DLD1 (cell line): ENCODE measurements around the gene BCKDK.

Experiments
- in situ Hi-C: cut with HindIII; loops from 2 replicates; pipeline ENCODE4 v1.10.0; 2017; ENCODE audit warnings: low sequenced_read_pairs

The BCKDK gene

DNA sequence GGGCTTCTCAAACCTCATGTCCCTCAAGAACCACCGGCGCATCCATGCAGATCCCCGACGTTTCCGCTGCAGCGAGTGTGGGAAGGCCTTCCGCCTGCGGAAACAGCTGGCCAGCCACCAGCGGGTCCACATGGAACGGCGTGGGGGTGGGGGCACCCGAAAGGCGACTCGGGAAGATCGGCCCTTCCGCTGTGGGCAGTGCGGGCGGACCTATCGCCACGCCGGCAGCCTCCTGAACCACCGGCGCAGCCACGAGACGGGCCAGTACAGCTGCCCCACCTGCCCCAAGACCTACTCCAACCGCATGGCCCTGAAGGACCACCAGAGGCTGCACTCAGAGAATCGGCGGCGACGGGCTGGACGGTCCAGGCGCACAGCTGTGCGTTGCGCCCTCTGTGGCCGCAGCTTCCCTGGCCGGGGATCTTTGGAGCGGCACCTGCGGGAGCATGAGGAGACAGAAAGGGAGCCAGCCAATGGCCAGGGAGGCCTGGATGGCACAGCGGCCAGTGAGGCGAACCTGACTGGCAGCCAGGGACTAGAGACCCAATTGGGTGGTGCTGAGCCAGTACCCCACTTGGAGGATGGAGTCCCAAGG, 28.1 kb upstream of the BCKDK start:
- in situ Hi-C loops: no loop called here

DNA sequence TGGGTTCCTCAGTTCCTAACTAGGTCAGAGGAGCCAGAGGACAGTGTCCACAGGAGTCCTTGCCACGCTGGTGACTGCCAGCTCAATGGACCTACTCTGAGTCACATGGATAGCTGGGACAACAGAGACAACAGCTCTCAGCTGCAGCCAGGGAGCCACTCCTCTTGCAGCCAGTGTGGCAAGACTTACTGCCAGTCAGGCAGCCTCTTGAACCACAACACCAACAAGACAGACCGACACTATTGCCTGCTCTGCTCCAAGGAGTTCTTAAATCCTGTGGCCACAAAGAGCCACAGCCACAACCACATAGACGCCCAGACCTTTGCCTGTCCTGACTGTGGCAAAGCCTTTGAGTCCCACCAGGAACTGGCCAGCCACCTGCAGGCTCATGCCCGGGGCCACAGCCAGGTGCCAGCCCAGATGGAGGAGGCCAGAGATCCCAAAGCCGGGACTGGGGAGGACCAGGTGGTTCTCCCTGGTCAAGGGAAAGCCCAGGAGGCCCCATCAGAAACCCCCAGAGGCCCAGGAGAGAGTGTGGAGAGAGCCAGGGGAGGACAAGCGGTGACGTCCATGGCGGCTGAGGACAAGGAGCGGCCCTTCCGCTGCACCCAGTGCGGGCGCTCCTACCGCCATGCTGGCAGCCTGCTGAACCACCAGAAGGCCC, 27.3 kb upstream of the BCKDK start:
- in situ Hi-C loops: no loop called here

DNA sequence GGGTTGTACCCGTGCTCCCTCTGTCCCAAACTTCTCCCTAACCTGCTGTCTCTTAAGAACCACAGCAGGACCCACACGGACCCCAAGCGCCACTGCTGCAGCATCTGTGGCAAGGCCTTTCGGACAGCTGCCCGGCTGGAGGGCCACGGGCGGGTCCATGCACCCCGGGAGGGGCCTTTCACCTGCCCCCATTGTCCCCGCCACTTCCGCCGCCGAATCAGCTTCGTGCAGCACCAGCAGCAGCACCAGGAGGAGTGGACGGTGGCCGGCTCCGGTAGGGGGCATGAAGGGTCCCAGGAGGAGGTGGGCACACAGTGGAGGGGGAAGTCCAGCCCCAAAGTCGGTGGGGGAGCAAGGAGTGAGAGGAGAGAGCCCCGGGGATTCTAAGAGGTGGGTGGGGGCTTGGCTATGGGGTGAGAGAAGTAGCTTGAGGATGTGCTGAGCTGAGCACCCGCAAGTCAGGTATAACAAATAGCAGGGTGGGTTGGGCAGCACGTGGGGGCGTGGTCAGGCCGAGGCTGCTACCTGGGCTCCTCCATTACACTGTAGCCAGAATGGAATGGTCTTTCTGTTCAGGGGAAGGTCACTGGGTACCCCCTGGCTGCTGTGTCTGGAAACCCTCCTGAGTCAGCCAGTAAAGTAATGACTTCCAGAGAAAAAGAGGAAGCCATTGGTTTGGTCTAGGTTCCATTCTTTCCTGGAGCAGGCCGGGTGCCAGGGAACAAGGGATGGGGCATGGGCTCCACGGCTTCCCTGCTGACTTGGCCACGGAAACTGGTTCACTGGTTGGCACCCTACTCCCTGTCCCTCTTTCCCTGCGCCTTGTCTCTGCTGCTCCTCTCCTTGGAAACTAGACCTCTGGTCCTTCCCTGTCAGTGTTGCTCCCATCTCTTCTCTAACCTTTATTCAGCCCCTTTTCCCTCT, 26.5 kb upstream of the BCKDK start:
- in situ Hi-C loops: no loop called here

DNA sequence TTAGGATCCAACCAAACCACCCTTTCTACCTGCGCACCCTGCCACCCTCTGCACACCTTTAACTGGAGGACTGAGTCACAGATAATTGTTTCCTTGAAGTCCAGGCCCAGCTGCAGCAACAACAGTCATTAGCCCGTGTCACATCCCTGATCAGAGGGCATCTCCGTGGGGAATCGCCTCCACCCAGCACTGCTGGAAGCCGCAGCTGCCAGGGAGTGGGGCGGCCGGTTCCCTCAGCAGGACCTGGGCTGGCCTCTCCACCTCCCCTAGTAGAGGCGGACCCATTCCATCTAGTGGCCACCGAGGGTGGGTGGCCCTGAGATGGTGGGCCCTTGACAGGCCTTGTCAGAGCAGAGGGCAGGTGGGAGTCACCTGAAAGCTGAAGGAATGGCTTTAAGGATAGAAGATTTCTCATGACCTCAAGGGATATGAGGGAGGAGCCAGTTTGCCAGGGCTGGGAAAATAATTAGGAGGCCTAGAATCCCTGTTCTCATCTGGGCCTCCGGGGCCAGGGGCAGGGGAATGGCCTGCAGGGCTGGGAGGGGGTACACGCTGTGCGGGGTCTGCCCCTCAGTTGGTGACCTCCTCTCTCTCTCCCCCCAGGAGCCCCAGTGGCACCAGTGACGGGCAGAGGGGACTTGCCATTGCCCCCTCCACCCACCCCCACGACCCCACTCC, 25.7 kb upstream of the BCKDK start:
- in situ Hi-C loops: no loop called here

DNA sequence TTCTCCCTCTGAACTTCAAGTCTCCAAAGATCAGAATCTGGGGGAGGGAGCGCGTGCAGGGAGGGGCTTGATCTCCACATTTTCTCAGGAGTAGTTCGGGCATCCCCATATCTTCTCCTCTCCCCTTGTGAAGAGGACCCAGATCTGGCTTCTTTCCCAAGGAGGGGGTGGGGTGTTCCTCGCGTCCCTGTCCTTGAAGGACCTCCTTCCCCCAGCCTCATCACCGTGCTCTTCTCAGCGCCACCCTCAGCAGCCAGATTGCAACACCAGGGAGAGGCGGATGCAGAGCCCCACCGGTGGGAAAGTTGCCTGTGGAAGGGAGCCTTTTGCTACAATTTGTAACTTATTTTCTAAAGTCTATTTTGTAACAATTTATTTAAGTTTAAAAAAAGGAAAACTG, 25.1 kb upstream of the BCKDK start:
- in situ Hi-C loops: no loop called here

DNA sequence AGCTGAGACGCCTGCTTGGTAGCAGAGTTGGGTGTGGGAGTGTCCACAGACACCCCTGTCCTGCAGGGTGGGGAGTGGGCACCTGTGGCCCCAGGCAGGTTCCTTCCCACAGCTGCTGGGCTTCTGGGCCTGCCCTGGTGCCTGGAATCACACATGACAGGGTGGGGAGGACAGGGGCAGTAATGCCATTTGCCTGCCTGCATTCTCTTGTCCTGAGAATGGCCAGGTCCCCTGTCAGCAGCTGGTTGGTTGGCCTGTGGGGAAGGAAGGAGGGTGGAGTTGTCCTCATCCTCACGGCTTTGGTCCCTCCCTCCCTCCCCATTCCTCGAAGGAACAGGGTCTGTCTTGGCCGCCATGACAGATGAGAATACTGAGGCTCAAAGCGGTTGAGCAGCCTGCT, 24.6 kb upstream of the BCKDK start:
- in situ Hi-C loops: no loop called here

DNA sequence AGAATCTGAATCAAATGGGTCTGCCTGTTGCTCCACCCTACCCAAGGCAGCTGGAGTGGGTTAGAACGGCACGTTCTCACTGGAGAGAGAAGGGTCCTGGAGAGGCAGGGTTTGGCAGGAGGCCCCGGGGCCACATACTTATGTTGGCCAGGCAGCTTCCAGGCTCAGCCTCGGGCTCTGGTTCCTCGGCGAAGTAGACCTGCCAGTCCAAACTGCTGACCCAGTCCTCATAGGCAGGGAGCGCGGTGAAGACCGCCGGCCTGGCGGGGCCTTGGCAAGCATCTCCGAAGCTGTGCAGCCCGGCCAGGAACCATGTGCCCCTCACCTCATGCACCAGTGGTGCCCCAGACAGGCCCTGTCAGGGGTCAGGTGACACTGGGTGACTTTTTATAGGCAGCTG, 24.2 kb upstream of the BCKDK start:
- in situ Hi-C loops: no loop called here

DNA sequence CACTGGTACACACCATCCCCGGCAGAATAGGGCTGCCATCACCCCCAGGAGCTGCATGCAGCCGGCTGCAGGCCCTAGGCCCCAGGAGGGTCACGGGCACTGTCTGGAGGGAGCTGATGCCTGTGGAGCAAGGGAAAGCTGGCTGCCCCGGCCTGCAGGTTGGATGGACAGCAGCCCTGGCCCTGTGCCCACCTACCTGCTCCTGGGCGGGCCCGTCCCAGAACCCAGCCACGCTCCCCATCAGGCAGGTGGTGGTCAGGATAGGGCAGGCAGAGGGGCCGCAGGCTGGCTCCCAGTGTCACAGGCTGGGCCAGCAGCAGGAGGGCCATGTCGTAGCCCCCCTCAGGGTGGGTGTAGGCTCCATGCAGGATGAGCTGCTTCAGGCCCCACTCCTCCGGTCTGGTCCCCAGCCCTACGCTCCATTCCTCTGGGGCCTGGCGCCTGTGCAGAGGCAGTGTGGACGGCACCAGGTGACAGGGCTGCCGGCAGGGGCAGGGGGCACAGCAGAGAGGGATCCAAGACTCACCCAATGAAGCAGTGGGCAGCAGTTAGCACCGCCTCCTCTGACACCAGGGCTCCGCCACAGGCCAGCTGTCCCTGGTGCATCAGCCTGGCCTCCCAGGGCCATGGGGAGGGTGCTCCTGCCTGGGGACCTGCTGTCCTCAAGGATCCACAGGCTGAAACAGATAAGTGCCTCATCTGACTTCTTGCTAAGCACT, 23.4 kb upstream of the BCKDK start:
- in situ Hi-C loops: no loop called here

DNA sequence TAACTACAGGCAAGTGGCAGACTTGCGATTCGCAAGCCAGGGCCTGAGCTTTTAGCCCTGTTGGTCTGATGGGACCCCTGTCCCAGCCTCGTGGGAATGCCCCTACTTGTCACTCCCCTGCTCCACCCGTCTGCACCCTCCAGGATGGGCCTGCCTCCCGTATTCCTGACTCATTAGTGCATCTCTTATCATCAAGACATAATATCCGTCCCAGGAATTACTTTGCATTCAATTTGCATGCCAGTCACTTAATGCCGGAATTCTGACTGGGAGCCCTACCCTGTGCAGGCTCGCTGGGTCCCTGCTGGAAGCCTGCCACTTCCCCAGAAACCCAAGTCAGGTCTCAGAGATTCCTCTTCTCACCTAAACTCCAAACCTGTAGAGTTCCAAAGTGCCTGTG, 22.8 kb upstream of the BCKDK start:
- in situ Hi-C loops: no loop called here

DNA sequence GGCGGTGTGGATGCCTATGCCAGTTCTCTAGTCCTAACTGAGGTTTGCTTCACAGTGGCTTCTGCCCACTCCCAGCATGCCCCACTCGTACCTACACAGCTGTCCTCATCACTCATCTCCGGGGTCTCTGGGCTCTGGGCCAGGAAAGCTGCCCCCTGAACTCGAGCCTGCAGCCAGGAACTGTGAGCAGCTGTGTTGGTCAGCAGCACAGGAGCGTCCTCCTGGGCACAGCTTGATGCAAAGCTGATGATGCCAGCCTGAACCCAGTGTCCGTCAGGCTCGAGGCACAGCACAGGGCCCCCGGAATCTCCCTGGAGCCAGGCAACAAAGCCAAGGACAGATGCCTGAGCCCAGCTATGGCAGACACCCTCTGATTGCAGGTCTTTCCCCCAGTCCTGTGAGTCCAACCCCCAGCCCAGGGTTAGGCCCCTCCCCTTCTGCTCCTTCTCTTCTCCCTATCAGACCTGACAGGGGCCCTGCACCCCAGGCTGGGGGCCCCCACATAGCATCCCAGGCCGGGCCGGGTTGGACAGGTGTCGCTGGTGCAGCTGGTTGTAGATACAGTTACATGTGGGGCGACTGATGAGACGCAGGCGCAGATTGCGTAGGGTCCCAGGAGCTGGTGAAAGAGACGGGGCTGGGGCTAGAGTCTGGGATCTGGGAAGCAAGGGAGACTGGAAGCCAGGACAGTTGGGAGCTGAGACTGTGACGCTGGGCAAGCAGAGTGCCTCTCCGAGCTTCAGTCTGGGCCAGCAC, 22.1 kb upstream of the BCKDK start:
- in situ Hi-C loops: no loop called here

DNA sequence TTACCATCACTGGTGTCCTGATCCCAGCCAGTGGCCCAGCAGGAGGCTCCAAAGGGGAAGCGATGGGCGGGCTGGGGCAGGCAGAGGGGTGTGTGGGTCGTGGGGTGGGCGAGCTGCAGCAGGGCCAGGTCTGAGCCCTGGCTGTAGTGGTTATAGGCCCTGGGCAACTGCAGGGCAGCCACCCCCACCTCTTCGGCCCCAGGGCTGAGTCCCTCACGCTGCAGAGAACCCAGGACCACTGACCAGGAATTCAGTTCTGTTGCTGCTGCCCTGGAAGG, 21.6 kb upstream of the BCKDK start:
- in situ Hi-C loops: no loop called here

DNA sequence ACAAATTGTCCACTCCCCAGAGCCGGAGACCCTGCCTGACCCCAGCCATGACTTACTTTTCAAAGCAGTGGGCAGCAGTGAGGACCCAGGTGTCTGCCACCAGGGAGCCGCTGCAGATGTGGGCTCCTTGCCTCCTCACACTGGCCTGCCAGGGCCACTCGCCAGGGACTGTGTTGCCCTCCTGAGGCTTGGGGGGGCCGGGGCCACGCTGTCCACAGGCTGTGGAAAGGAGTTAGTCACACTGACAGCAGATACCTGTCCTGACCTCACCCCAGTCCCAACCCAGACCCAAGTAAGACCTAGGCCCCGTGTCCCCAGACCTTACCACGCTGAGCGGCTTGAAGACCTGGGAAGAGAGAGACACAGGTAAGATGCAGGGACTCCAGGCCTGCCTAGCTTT, 20.7 kb upstream of the BCKDK start:
- in situ Hi-C loops: no loop called here

DNA sequence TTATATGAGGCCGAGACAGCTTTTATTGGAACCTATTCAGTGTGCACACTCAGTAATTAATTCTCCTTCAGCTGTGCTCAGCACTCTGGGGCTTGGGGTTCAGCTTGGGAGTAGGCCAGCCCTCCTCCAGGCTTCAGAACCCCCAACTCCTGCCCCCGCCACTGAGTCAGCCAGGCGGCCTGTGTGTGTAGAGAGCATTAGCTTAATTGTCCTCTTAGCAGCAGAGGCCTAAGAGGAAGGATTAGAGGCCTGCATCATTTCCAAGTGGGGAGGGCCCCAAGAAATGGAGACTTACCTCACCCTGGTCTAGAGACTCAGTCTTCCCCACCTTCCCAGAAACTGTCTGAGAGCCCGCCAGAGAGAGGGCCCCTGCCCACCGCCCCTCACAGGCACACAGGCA, 20.2 kb upstream of the BCKDK start:
- in situ Hi-C loops: no loop called here

DNA sequence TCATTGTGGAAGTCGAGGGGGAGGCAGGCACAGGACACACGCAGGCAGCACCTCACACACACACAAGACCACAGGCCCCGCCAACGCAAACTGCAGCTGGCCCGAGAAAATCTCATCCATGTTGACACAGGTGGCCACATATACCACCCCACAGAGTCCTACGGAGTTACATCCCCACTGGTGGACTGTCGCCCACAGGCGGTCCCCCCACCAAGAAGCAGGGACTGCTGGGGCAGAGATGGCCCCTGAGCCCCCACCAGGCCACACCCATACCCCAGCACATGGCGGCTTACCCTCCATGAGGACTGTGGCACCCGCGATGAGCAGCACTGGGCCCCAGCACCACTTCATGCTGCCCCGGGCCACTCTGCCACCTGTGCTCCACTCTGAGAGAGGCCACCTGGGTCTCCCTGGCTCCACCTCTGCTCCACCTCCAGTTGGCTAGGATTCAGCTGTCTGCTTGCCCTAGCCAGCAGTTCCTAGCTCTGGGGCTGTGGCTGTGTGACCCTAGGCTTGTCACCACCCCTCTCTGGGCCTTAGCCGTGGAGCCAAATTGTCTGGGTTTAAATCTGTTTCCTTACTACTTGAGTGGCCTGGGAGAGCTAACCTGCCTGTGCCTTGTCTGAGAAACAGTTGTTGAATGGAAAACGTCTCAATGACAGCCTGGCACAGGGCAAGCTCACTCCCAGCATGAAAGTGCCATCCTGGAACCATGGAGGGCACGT, 19.6 kb upstream of the BCKDK start, which contains the start of gene PRSS53:
TSS of gene PRSS53 (minus strand) at position 485 of the 725 bp plus-strand sequence. CDS start at position 351, 134 bp downstream.
- in situ Hi-C loops: no loop called here

DNA sequence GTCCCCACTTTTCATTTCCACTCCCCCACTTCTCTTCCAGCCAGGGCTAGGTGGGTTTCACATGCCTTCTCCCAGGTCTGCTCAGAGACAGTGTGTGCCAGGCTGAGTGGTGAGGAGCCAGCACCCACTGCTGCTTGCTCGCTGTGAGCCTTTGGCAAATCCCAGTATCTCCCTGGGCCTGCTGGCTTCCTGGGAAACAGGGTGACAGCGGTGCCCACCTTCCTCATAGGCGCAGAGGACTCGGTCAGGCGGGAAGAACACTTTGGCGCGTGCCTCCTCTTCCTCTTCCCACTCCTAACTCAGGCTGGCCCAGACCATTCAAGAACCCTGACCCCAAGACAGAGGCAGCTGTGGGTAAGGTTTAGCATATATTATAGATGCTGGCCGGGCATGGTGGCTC, 19.0 kb upstream of the BCKDK start:
- in situ Hi-C loops: no loop called here

DNA sequence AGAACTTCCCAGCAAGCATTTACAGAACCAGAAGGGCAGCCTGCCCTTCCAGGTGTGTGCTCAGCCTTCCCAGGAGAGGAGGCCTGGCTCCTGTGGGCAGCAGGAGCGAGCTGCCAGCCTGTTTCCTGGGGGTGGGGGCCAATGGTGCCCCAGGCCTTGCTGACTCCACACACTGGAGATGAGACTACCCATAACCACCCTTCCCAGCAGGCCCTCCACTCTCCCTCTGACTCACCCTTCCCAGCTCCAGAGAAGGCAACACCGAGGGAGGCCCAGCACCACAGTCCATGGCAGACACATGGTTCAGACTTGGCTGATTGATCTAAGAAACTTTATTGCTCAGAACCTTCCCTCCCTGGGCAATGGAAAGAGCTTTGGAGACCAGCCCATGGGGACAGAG, 17.6 kb upstream of the BCKDK start:
- in situ Hi-C loops: no loop called here

DNA sequence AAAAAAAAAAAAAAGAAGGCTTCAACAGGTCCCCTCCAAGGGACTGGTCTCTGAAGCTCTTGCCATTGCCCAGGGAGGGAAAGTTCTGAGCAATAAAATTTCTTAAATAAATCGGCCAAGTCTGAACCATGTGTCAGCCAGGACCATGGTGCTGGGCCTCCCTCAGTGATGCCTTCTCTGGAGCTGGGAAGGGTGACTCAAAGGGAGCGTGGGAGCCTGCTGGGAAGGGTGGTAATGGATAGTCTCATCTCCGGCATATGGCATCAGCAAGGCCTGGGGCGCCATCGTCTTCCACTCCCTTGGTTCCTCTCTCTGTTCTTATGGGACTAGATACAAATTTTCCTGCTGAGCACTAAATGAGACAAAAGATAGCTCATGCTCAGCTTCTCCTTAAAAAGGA, 15.9 kb upstream of the BCKDK start:
- in situ Hi-C loops: no loop called here

DNA sequence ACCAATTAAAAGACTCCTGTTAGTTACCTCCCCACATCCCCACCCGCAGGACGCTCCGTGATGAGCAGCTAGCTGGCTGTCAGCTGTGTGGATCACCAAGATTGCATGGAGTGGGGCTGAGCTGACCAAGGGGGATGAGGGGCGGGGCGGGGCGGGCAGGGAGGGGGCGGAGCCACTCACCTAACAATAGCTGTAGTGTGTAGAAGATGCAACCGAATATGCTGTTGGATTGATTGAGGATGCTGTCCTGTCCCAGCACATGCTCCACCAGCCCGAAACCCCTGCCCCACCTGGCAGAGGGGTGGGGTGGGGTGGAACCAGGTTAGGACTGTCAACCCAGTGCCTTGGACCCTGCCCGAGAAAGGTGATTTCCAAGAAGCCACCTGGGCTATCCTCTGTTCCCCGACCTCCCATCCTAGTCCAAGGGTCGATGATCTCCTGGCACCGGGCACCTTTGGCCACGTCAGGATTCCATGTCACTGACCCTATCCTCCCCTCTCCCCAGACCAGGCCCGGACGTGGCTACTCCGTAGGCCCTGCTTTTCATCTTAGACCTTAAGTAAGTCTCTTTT, 15.0 kb upstream of the BCKDK start:
- in situ Hi-C loops: no loop called here

DNA sequence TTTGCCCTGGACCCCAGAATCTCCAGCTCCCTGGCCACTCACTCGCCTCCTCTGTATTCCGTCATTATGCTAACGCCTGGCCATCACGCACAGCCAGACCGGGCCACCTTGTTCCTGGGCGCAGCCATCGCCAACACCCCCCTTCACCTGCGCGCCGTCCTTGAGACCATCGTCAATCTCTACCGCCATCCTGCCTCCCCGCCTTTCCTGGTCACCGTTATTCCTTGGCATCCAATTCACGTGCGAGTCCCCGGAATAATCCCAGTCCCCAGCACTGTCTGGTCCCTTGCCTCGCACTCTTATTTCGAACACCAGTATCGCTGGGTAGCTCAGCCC, 14.1 kb upstream of the BCKDK start:
- in situ Hi-C loops: no loop called here
